HG03571 (cell line): Measurements from ENCODE around the gene SRRD.
"Not testable (repeated sequence)": the region's sequence is repeated elsewhere in the genome, so short reads cannot be mapped to it uniquely, and the experiment has no call there.

Experiments used
- ATAC-seq: cut with Tn5 transposase; IDR thresholded peaks from one replicate; pipeline ENCODE4 v1.9.1; 2021; ENCODE audit not compliant: unreplicated experiment

SRRD gene, protein sequence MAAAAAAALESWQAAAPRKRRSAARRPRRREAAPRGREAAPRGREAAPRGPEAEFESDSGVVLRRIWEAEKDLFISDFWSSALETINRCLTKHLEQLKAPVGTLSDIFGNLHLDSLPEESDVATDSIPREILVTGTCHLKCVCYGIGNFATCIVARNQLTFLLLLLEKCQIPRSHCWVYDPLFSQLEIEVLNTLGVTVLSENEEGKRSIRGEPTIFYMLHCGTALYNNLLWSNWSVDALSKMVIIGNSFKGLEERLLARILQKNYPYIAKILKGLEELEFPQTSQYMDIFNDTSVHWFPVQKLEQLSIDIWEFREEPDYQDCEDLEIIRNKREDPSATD

GRCh38 chr22:26483439-26484359 is at the start of gene SRRD, which contains the start of gene HPS4:
Gene SRRD (plus strand): TSS chr22:26483877. CDS start chr22:26483891, 14 bp downstream.
Gene HPS4 (minus strand): TSS chr22:26483783. CDS start chr22:26481762, 2,021 bp downstream.
- peak; percentile 53 for ATAC-seq

- no peak for ATAC-seq
These were observed 48.2 kb upstream of the SRRD start for GRCh38 chr22:26435327-26436093.

DNA sequence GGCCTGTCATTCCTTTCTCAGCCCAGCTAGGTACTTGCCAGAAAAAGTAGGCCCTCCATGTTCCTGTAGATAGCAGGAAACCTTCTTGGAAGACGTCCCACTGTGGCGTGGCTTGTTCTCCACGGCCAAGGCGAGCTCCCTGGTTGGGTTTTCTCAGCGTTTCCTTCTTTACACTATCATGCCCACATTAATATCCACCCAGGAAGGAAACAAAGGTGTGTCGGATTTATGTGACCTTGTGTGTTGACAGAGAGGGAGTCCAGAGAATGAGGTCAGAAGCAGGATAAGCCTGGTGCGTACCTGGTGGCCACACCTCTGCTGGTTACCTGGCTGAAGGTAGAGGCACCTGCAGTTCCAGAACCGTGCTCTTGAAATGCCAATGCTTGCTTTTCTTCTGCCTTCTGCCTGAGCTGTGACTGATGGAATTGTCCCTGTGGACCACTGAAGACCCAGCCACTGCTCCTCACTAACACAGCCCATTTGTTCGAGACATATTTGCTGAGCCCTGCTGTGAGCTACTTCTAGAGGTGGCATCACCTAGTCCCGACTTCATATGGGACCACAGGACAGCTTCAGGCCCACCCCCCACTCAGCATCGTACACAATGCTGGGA is 46.7 kb upstream of the SRRD start:
- no peak for ATAC-seq

DNA sequence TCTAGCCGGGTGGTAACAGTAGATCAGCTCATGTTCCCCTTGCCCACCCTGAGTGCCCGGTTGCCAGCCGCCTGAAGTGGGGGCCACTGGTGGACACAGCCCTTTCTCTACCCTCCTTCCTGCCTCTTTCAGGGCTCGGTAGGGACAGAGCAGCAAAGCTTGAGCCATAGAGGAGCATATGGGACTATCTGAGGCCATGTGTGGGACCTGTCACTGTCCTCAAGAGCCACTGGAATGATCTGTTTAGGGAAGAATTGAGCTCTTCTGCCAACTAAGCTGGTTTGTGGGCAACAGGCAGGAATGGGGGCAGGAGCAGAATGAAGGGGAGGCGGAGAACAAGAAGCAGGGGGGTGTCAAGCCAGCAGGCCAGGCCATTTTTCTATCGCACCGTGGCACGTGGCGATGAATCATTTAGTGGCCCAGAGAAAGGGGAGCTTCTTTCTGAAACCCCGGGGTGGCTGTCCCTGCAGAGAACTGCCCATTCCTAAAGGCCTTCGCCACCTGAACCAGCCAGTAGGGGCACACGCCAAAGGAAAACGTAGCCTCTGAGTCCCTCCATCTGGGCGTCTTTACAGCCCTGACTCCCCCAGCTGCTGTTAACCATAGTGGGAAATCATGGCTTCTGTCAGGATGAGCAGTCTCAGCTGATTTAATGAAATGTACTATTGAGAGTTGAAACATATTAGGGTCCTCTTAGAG is 45.8 kb upstream of the SRRD start:
- no peak for ATAC-seq

- not testable (repeated sequence) for ATAC-seq
These were observed 44.9 kb upstream of the SRRD start for GRCh38 chr22:26438776-26439175.

- ATAC-seq: no peak
These were observed 44.1 kb upstream of the SRRD start for GRCh38 chr22:26439559-26439958.

GRCh38 chr22:26442086-26442756 is 41.5 kb upstream of the SRRD start:
- ATAC-seq: no peak

GRCh38 chr22:26443901-26444690 is 39.6 kb upstream of the SRRD start:
- no peak for ATAC-seq

GRCh38 chr22:26444777-26445176 is 38.9 kb upstream of the SRRD start:
- ATAC-seq: no peak

GRCh38 chr22:26445577-26446275 is 38.0 kb upstream of the SRRD start:
- no peak for ATAC-seq

GRCh38 chr22:26446808-26447515 is 36.7 kb upstream of the SRRD start:
- ATAC-seq: no peak

GRCh38 chr22:26447584-26448329 is 35.9 kb upstream of the SRRD start:
- no peak for ATAC-seq

GRCh38 chr22:26448334-26448733 is 35.3 kb upstream of the SRRD start:
- no peak for ATAC-seq

DNA sequence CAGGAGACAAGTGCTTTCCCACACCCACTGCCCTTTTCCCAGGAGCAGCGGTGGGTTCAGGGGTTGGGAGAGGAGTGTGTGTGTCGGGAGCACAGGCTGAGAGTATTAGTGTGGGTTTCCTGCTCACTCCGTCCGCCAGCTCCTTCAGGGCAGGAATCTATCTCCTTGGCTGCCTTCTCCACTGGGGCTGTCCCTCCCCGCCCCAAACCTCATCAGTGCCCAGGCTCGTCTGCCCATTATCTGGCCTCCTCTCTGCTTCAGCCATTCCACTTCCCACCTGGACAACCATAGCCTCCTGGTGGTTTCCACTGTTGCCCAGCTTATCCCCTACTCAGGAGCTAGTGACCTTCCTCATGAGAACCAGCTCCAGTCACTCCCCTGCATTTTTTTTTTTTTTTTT is 34.7 kb upstream of the SRRD start:
- ATAC-seq: no peak

GRCh38 chr22:26450453-26451185 is 33.1 kb upstream of the SRRD start:
- no peak for ATAC-seq
